H9 (cell line): ENCODE data around the gene AJAP1. TPM values are rescaled to one million over a fixed set of nuclear protein-coding genes. Genes with fewer than 3 reads are reported as not detected.

Source experiments
- DNase-seq: peaks from one replicate; pipeline ENCODE4 v3.0.0-alpha.2; 2017
- H2AFZ ChIP-seq: one replicate; pipeline ENCODE4 v1.6.1; 2013; ENCODE audit warnings: mild to moderate bottlenecking, low read length, control low read depth, moderate library complexity
- H2AK5ac ChIP-seq: 2 replicates; pipeline ENCODE4 v1.6.1; 2013; ENCODE audit warnings: low read length, control low read depth, mixed read lengths; ENCODE audit not compliant: insufficient read length
- H2BK120ac ChIP-seq: one replicate; pipeline ENCODE4 v1.6.1; 2013; ENCODE audit warnings: low read depth, mild to moderate bottlenecking, low read length, control low read depth, inconsistent platforms; ENCODE audit not compliant: poor library complexity, severe bottlenecking
- H2BK12ac ChIP-seq: 2 replicates; pipeline ENCODE4 v1.6.1; 2013; ENCODE audit warnings: low read length, control low read depth, mixed read lengths, low read depth; ENCODE audit not compliant: insufficient read length
- H2BK15ac ChIP-seq: 2 replicates; pipeline ENCODE4 v1.6.1; 2013; ENCODE audit warnings: low read depth, low read length, control low read depth
- H2BK20ac ChIP-seq: one replicate; pipeline ENCODE4 v1.6.1; 2013; ENCODE audit warnings: low read depth, mild to moderate bottlenecking, low read length, control low read depth, inconsistent platforms; ENCODE audit not compliant: poor library complexity, severe bottlenecking
- H2BK5ac ChIP-seq: 2 replicates; pipeline ENCODE4 v1.6.1; 2013; ENCODE audit warnings: low read length, control low read depth, mixed read lengths; ENCODE audit not compliant: insufficient read length
- H3K14ac ChIP-seq: 2 replicates; pipeline ENCODE4 v1.6.1; 2013; ENCODE audit warnings: low read length, control low read depth; ENCODE audit not compliant: insufficient read depth
- H3K18ac ChIP-seq: 2 replicates; pipeline ENCODE4 v1.6.1; 2013; ENCODE audit warnings: low read depth, mild to moderate bottlenecking, mixed read lengths, low read length, control low read depth; ENCODE audit not compliant: insufficient read length
- H3K23ac ChIP-seq: 2 replicates; pipeline ENCODE4 v1.6.1; 2013; ENCODE audit warnings: low read length, control low read depth, mixed read lengths, low read depth; ENCODE audit not compliant: insufficient read length
- H3K23me2 ChIP-seq: 2 replicates; pipeline ENCODE4 v1.6.1; 2013; ENCODE audit warnings: low read depth, mild to moderate bottlenecking, mixed read lengths, low read length, control low read depth; ENCODE audit not compliant: insufficient read length, poor library complexity, severe bottlenecking
- H3K27ac ChIP-seq: 2 replicates; pipeline ENCODE4 v1.5.1; 2013; ENCODE audit warnings: low read length, control low read depth, mixed read lengths, low read depth; ENCODE audit not compliant: insufficient read length
- H3K27me3 ChIP-seq: 2 replicates; pipeline ENCODE4 v1.6.1; 2013; ENCODE audit warnings: low read length, control low read depth, inconsistent platforms; ENCODE audit not compliant: insufficient read depth
- H3K4ac ChIP-seq: 2 replicates; pipeline ENCODE4 v1.6.1; 2013; ENCODE audit warnings: low read depth, mild to moderate bottlenecking, control low read depth, inconsistent platforms, low read length, moderate library complexity
- H3K4me1 ChIP-seq: 2 replicates; pipeline ENCODE4 v1.6.1; 2013; ENCODE audit warnings: low read length, control low read depth, inconsistent platforms; ENCODE audit not compliant: insufficient read depth
- H3K4me2 ChIP-seq: 2 replicates; pipeline ENCODE4 v1.6.1; 2013; ENCODE audit warnings: low read length, control low read depth, mixed read lengths; ENCODE audit not compliant: insufficient read length, insufficient read depth
- H3K56ac ChIP-seq: 2 replicates; pipeline ENCODE4 v1.6.1; 2013; ENCODE audit warnings: low read depth, mild to moderate bottlenecking, mixed read lengths, low read length, control low read depth; ENCODE audit not compliant: insufficient read length
- H3K79me1 ChIP-seq: 2 replicates; pipeline ENCODE4 v1.6.1; 2013; ENCODE audit warnings: low read depth, mild to moderate bottlenecking, moderate library complexity, low read length, control low read depth, inconsistent platforms; ENCODE audit not compliant: insufficient read depth, poor library complexity, severe bottlenecking
- H3K79me2 ChIP-seq: 2 replicates; pipeline ENCODE4 v1.6.1; 2013; ENCODE audit warnings: low read length, control low read depth, inconsistent platforms; ENCODE audit not compliant: insufficient read depth
- H3K9ac ChIP-seq: 2 replicates; pipeline ENCODE4 v1.6.1; 2013; ENCODE audit warnings: low read length, control low read depth, mixed read lengths; ENCODE audit not compliant: insufficient read length; ENCODE audit errors: extremely low read depth
- H3K9me3 ChIP-seq: one replicate; pipeline ENCODE4 v1.6.1; 2013; ENCODE audit warnings: low read depth, low read length, inconsistent platforms; ENCODE audit not compliant: control insufficient read depth
- H3T11ph ChIP-seq: one replicate; pipeline ENCODE4 v1.6.1; 2013; ENCODE audit warnings: mild to moderate bottlenecking, low read length, control low read depth, inconsistent platforms
- H4K20me1 ChIP-seq: one replicate; pipeline ENCODE4 v1.6.1; 2013; ENCODE audit not compliant: control insufficient read depth, insufficient read length, insufficient read depth
- H4K5ac ChIP-seq: 2 replicates; pipeline ENCODE4 v1.6.1; 2013; ENCODE audit warnings: low read depth, mild to moderate bottlenecking, mixed read lengths, low read length, control low read depth; ENCODE audit not compliant: insufficient read length
- H4K8ac ChIP-seq: replicated peaks from 2 replicates; pipeline ENCODE4 v1.6.1; 2013; ENCODE audit warnings: low read length, control low read depth, mixed read lengths, low read depth; ENCODE audit not compliant: insufficient read length
- H4K91ac ChIP-seq: 2 replicates; pipeline ENCODE4 v1.6.1; 2013; ENCODE audit warnings: low read depth, mild to moderate bottlenecking, moderate library complexity, mixed read lengths, low read length, control low read depth; ENCODE audit not compliant: insufficient read length
- H3K27ac Mint-ChIP-seq, 3 experiments: 2 replicates in 2 of 3; 3 replicates in 1 of 3; pipeline ENCODE4 v1.8.0; 2020 to 2021; ENCODE audit warnings: mixed read lengths in 3 of 3, mild to moderate bottlenecking in 1 of 3, moderate library complexity in 1 of 3
- H3K27me3 Mint-ChIP-seq: 2 replicates; pipeline ENCODE4 v1.8.0; 2021; ENCODE audit warnings: low read depth, mild to moderate bottlenecking, moderate library complexity, mixed read lengths
- H3K36me3 Mint-ChIP-seq, 3 experiments: 2 replicates in 2 of 3; 3 replicates in 1 of 3; pipeline ENCODE4 v1.8.0; 2020 to 2021; ENCODE audit warnings: low read depth in 3 of 3, mixed read lengths in 3 of 3; ENCODE audit not compliant: insufficient read depth in 1 of 3
- H3K4me1 Mint-ChIP-seq, 2 experiments: 2 replicates each; pipeline ENCODE4 v1.8.0; 2020; ENCODE audit warnings: mixed read lengths in 2 of 2
- H3K4me3 Mint-ChIP-seq, 2 experiments: 2 replicates in 1 of 2; 3 replicates in 1 of 2; pipeline ENCODE4 v1.8.0; 2020 to 2021; ENCODE audit warnings: mild to moderate bottlenecking in 2 of 2, mixed read lengths in 2 of 2, moderate library complexity in 1 of 2
- H3K9me3 Mint-ChIP-seq, 2 experiments: 2 replicates in 1 of 2; 3 replicates in 1 of 2; pipeline ENCODE4 v1.8.0; 2020; ENCODE audit warnings: mild to moderate bottlenecking in 2 of 2, mixed read lengths in 2 of 2, moderate library complexity in 1 of 2
- CTCF ChIP-seq: fragments of 200-600 bp; sonication (generic); conservative IDR thresholded peaks from 3 replicates; pipeline ENCODE4 v1.8.0; 2021; ENCODE audit warnings: antibody characterized with exemption, mild to moderate bottlenecking
- WGBS: extraction: QIAGEN DNeasy Blood & Tissue Kit; methylation state at CpG from one replicate; pipeline ENCODE4 v1.1.7; 2013; ENCODE audit warnings: missing lambda C conversion rate, low lambda C conversion rate, mixed read lengths; ENCODE audit not compliant: insufficient read length; ENCODE audit errors: extremely low coverage; 5-methylcytosine and 5-hydroxymethylcytosine counted together
- total RNA-seq: library from RNA; stranded (reverse); gene quantifications from 2 replicates; pipeline ENCODE4 v1.2.1, GENCODE V29; 2021

Gene AJAP1
- total RNA-seq, 1 experiment from 2014 or later = 8.6 TPM

DNA sequence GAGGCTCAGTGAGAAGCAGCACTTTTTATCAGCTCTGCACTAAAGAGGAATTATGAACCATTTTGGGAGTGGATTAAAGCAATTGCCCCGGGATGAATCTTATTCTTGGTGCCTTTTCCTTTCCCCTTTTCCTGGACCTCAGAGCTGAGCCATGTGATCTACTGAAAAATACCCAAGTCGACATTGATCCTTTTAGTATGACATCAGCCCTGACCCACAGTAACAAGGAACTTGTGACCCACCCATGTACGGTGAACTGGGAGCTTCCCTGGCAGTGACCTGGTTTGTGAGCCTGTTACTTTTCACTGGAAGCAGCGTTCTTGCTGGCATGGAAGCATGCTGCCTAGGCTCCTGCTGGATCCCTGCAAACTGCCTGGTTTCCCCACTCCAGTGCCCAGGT lies 15.9 kb downstream of the AJAP1 start:
- Histone ChIP-seq H3K27ac (no peak overlapping the region), H3K79me1 (no peaks in the 10 kb centered on the region), H3K56ac (no peak overlapping the region), H4K5ac (no peak overlapping the region), H2BK120ac (no peak overlapping the region), H2AK5ac (no peak overlapping the region), H4K20me1 (no peaks in the 10 kb centered on the region), H3K23me2 (no peaks in the 10 kb centered on the region), H2BK15ac (no peak overlapping the region), H3K4ac (no peak overlapping the region), H4K8ac (no peak overlapping the region), H3K4me1 (no peaks in the 10 kb centered on the region), H2BK5ac (no peak overlapping the region), H2AFZ (no peak overlapping the region), H3K27me3 (no peaks in the 10 kb centered on the region), H4K91ac (no peak overlapping the region), H3K9ac (no peak overlapping the region), H3T11ph (no peak overlapping the region), H3K4me2 (no peak overlapping the region), H3K18ac (no peak overlapping the region), H3K23ac (no peak overlapping the region), H2BK20ac (no peak overlapping the region), H3K79me2 (no peaks in the 10 kb centered on the region), H3K14ac (no peak overlapping the region), H2BK12ac (no peak overlapping the region), H3K9me3 (no peaks in the 10 kb centered on the region)
- Mint-ChIP-seq H3K4me3 (no peak overlapping the region), H3K27ac (no peak overlapping the region), H3K4me1 (0 out of 4 replicates have a peak, but pooled peaks cover 0 to 3% of the 10 kb centered on the region in 2 experiments), H3K36me3 (peaks cover 4 to 25% (median 20%) of the 10 kb centered on the region in 3 experiments), H3K9me3 (peaks cover 16 to 27% of the 10 kb centered on the region in 2 experiments), H3K27me3 (peaks cover 4% of the 10 kb centered on the region)
- DNase-seq = no peak
- TF ChIP-seq CTCF = no peak
- WGBS = no CpG with 5 or more reads among the region's 4 CpGs
